ENCODE results near the gene HSPA13.

Gene HSPA13

DNA sequence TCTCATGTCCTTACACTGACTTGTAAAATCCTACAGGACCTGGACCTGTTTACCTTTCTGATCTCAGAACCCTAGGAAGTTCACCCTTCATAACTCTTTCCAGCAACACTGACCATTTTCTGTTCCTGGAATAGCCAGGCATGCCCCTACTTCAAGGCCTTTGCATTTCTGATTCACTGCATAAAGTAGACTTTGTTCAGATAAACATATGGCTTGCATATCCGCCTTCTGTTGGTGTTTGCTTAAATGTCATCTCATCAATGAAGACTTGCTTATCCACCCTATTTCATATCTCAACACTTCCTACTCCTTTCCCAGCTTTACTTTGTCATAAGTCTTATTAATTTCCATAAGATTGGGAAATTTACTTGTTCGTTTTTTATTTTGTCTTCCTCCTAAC is 57.4 kb downstream of the HSPA13 start:
- intact Hi-C loops (cut with DNase I), result no loop called here
- no peak for DNase-seq
